LNCAP (cell line): ENCODE measurements around the gene FAM76B.

Experiments
- TF ChIP-seq, protein P1 (sequence below): fragments of 450-650 bp; IDR thresholded peaks from 2 replicates; pipeline ENCODE4 v1.5.1; 2017; ENCODE audit warnings: mild to moderate bottlenecking

FAM76B gene

DNA sequence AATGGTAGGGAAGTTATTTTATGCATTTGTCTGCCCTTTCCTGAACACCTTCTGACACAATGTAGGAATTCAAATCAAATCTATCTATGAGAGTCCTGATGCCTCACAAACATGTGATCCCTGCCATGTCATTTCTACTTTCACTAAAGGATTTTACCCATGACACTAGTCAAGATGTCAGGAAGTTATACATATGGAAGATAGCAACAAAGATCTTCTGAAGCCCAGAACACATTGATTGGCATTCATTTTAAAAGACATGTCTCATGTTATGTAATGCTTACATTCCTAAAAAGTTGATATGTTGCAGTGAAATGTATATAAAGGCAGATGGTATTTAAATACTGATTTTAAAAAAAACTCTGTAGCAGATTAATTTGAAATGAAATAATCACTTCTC is 61.5 kb downstream of the FAM76B start:
- TF ChIP-seq, protein P1, sequence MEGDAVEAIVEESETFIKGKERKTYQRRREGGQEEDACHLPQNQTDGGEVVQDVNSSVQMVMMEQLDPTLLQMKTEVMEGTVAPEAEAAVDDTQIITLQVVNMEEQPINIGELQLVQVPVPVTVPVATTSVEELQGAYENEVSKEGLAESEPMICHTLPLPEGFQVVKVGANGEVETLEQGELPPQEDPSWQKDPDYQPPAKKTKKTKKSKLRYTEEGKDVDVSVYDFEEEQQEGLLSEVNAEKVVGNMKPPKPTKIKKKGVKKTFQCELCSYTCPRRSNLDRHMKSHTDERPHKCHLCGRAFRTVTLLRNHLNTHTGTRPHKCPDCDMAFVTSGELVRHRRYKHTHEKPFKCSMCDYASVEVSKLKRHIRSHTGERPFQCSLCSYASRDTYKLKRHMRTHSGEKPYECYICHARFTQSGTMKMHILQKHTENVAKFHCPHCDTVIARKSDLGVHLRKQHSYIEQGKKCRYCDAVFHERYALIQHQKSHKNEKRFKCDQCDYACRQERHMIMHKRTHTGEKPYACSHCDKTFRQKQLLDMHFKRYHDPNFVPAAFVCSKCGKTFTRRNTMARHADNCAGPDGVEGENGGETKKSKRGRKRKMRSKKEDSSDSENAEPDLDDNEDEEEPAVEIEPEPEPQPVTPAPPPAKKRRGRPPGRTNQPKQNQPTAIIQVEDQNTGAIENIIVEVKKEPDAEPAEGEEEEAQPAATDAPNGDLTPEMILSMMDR: no peak

DNA sequence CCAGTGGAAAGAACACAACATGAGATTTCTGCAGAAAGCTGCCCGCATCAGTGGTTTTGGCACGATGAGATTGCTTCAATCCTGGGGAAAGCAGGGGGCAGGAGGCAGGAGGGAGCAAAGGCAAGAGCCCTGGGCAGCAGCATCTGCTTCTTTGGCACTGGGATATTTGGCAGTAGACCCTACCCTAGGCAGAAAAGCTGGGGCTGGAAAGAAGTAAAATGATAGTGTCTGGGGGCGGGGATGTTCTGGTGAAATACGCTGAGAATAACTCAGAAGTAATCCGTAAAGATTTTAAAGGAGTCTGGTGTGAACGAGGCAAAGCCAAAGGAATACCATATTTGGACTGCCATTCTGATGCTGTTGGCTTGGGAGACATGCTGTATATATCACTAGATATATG is 62.0 kb downstream of the FAM76B start:
- TF ChIP-seq, protein P1: no peak

DNA sequence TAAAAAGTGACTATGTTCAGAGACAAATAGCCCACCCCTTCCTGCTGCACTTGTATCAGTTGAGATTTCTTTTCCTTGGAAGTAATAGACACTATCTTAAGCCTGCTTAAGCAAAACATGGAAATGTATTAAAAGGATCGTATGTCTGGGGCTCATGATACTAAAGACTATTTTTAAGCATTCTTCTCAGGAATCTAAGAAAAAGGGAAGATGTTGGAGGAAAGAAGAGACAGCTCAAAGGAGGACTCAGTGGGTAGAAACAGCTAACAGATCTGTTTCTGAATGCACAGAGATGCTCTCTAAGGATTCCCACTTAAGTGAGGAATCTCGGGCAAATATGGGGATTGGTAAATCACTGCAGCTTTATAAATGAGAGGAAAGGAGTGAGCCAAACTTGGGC is 62.5 kb downstream of the FAM76B start:
- TF ChIP-seq, protein P1: no peak

DNA sequence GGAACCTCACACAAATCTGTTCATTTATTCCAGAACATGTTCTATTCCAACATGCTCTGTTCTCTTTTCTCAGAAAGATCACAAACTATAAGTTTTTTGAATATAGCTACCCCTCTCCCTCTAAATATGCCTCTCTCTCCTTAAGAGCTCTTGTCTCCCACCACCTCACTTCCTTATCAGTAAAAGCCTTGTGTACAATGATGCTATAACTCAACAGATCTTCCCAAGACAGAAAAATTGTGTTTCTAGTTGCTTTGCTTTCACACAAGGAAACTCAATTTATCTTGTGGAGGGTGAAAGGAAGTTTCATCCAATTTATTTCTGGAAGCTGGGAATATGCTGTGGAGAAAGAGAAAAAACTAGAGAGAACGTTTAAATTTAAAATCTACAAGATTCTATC is 64.4 kb downstream of the FAM76B start:
- TF ChIP-seq, protein P1: no peak

DNA sequence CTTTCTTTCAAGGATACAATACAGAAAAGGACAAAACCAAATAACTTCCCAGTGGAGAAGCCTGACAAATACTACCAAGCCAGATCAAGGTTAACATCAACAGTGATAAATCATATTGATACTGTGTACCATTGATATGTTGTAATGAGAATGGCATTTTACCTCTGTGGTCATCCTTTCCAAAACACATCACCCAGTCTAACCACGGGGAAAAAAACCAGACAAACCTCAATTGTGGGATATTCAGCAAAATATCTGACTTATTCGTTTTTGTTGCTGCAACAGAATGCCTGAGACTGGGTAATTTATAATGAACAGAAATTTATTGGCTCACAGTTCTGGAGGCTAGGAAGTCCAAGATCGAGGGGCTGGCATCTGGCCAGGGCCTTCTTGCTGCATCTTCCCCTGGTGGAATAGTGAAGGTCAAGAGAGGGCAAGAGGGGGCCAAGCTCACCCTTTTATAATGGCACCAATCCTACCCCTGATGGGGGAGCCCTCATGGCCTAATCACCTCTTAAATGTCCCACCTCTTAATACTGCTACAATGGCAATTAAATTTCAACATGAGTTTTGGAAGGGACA is 66.1 kb downstream of the FAM76B start:
- TF ChIP-seq, protein P1: no peak

DNA sequence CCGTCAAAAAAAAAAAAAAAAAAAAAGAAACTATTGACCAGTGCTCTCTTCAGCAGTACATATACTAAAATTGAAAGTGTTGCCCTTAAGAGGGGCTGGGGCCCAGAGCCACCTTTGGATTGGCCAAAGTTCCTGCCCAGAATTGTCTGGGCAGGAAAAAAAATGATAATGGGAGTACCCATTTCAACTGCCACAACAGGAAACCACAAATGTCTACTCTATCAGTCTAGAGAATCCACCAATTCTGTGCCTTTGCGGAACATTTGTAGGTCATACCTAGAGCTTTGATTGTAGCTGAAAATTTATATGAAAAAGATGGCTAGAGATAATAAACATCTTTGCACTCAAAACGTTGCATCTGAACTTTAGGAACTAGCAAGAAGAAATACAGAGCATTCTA is 69.4 kb downstream of the FAM76B start:
- TF ChIP-seq, protein P1: no peak
